Activated CD8-positive, alpha-beta memory T cell treated with anti-CD3 and anti-CD28 coated beads, Interleukin-2, amount 50 U/mL, for 24 hours (primary cell): ENCODE measurements around the gene PLCD1.
A peak's percentile ranks its signal among the peaks of the same experiment; 100 is the strongest.
"Not testable (repeated sequence)": the region's sequence is repeated elsewhere in the genome, so short reads cannot be mapped to it uniquely, and the experiment has no call there.

Experiments
- DNase-seq: peaks from one replicate; pipeline ENCODE4 v3.0.0-alpha.2; 2020; ENCODE audit errors: extremely low read depth

Gene PLCD1

DNA sequence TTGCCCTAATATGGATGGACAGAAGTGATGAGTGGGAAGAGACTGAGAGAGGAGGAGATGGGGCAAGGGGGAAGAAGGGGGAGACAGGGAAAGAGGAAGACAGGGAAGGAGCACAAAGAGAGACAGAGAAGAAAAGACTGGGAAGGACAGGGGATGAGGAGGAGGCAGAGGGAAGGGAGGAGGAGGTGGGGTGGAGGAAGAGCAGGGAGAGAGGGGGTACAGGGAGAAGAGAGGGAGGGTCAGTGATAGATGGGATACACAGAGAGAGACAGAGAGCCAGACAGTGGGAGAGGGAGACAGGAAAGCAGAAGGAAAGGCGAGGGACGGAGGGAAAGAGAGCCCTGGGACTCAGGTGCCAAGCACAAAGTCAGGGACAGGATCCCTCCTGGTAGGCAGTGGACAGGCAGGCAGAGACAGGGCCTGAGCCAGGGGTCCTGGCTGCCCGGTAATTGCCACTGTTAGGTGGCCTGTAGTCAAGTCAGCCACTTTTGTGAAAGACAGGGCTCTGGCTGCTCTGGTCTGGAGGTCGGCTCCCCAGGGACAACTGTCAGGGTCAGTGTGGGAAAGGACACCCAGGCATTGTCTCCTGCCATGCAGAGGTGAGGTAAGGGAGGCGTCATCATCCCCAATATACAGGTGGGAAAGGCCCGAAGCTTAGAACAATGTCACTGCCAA, 29.1 kb downstream of the PLCD1 start:
- DNase-seq = no peak

DNA sequence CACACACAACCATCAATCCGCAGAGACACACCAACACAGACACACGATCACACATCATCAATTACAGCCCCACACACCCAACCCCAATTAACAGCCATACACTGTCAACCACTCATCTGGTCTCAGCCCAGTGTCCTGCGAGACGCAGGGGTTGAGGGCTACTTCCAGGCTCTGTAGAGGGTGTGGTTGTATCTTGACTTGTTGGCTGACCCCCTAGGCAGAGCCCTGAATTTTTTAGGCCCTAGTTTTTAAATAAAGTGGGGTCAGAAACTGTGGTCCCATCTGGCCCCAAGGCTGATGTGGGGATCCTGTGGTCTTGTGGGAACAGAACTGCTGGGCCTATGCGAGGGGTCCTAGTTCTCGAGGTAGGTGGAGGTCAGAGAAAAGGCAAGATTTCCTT, 29.6 kb downstream of the PLCD1 start:
- no peak for DNase-seq

DNA sequence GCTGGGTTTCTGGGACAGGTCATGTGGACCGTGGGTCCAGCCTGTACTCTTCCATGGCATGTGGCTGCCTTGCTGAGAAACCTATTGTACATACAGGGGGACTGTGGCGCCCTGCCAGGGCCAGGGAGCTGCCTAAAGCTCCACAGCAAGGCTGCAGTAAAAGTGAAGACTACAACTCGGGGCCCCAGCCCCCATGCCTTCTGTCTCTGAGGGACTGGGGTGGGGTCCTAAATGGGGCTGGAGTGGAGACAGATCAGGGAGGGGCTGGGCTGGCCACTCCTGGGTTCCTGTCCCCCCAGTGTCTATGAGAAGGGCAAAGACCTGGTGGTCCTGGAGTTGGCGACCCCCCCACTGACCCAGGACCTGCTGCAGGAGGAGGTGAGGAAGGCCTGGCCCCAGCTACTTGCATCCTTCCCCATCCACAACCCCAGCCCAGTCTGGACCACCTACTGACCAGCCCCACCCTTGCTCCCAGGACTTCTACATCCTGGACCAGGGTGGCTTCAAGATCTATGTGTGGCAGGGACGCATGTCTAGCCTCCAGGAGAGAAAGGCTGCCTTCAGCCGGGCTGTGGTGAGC, 31.6 kb downstream of the PLCD1 start:
- DNase-seq = no peak

DNA sequence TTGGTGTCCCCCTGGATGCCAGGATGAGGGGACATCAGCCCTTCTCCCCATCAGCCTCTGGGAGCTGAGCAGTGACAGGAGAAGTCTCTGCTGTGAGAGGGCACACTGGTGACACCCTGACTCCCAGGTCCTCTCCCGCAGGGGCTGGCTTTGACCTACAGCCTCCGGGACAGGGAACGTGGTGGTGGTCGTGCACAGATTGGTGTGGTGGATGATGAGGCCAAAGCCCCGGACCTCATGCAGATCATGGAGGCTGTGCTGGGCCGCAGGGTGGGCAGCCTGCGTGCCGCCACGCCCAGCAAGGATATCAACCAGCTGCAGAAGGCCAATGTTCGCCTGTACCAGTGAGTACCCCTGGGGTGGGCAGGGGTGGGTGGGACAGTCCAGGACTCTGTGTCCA, 32.1 kb downstream of the PLCD1 start:
- DNase-seq = no peak

DNA sequence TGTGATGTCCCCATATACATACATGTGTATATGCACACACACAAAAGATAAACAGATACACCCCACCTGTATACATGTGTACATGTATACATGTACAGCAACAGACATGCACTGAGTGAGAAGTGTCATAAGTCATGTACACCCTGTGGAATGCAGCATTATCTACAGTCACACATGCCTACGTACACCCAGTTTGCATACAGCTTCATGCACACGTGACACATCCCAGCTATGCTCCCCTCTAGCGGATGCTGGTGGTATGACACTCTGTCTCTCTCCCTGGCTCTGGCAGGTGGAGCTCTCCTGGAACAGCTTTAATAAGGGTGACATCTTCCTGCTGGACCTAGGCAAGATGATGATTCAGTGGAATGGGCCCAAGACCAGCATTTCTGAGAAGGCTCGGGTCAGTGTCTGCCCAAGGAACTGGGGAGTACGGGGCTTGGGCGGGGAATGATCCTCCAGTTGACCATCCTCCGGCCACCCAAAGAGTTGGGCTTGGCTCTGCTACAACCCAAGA, 32.6 kb downstream of the PLCD1 start:
- DNase-seq = peak; percentile 69

DNA sequence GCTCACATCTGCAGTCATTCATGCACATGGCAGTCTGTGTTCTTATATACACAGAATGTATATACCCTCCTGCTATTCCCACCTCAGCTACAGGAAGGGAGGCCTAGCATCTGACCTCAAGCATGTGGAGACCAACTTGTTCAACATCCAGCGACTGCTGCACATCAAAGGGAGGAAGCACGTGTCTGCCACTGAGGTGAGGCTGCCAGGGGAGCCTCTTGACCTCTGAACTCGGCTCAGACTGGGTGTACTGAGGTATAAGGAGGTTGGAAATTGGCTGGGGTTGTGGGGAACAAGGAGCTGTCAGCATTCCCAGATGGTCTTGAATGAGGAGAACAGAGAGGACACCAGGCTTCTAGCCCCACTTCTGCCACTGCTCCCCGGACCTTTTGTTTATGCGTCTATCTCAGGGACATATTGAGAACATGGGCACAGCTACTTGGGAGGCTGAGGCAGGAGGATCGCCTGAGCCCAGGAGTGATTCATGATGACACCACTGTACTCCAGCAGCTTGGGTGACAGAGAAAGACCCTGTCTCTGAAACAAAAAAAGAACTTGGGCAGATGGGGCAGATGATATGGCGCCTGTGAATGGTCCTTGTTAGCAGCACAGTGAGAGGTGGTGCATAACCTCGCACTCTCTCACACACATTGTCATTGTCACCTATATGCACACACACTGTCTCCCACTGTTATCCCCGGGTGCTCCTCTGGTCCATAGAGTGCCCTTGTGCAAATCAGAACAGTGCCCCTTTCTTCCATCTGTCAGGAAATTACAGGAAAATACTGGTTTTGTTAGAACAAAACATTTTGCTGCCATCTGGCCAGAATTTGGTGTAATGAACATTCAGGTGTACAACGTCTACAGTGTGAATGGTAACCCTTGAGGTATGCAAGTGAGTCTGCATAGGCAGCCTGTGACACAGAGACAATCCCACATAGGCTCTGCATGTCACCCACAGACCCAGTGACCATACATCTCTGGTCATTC, 33.5 kb downstream of the PLCD1 start:
- DNase-seq = no peak

DNA sequence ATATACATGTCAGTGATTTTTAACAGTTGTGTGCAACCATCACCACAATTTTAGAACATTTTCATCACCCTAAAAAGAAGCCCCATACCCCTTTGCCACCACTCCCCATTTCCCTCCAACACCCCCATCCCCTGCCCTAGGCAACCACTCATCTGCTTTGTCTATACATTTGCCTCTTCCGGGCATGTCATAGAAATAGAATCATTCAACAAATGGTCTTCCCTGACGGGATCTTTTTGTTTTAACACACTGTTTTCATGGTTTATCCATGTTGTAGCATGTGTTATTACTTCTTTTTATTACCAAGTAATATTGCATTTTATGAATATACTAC, 34.8 kb downstream of the PLCD1 start:
- DNase-seq = no peak

DNA sequence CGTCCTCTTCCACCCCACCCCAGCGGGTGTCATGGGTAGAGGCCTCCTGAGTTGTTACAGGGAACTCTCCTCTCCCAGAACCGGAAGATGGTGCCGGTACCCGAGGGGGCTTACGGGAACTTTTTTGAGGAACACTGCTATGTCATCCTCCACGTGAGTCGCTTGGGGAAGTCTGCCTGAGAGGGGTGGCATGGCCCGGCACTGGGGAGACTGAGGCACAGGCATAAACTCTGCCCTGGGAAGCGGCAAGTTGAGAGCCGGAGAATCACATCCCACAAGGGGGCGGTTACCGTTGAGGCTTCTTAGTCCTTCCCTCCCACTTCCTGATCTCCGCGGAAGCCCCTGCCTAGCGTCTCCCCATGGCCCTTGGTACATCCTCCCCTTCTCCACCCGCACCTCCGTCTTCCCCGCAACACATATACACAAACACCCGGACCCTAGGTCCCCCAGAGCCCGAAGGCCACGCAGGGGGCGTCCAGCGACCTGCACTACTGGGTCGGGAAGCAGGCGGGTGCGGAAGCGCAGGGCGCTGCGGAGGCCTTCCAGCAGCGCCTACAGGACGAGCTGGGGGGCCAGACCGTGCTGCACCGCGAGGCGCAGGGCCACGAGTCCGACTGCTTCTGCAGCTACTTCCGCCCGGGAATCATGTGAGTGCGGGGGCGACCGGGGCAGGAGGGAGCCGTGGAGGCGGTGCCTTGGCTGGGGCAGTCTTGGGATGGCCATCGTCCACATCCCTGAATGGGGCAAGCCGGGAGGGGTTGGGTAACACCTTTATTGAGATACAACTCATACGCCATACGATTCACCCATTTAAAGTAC, 35.4 kb downstream of the PLCD1 start:
- DNase-seq = peak; percentile 42

DNA sequence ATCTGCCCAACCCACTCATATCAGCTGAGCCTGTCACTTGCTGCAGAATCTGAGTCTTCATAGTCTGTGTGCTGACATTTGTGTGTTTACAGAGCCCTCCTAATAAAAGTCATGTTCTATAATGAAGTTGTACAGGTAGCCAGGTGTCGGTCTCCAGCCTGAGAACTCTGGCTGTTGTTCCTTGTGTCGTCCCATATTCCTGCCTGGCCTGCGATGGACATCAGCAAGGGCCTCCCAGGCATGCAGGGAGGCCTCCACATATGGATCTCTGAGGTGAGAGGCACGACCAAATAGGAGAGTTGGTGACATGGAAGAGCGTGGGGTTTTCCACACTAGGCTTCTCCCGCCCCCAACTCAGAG, 36.0 kb downstream of the PLCD1 start:
- DNase-seq = no peak

DNA sequence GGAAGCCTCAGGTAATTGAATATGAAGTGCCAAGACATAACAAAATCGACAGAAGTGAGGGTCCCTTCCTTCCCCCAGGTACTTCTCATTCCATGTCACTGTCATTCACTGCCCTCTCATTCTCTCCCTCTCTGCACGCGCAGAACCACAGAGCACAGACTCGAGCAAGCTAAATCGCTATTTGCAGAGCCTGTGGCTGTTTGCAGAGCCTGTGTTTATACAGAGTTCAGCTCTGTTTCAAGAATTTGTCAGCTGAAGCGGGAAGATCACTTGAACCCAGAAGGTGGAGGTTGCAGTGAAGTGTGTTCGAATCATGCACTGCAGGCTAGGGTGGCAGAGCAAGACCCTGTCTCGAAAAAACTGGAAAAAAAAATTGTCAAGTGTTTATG, 36.4 kb downstream of the PLCD1 start:
- DNase-seq = no peak

DNA sequence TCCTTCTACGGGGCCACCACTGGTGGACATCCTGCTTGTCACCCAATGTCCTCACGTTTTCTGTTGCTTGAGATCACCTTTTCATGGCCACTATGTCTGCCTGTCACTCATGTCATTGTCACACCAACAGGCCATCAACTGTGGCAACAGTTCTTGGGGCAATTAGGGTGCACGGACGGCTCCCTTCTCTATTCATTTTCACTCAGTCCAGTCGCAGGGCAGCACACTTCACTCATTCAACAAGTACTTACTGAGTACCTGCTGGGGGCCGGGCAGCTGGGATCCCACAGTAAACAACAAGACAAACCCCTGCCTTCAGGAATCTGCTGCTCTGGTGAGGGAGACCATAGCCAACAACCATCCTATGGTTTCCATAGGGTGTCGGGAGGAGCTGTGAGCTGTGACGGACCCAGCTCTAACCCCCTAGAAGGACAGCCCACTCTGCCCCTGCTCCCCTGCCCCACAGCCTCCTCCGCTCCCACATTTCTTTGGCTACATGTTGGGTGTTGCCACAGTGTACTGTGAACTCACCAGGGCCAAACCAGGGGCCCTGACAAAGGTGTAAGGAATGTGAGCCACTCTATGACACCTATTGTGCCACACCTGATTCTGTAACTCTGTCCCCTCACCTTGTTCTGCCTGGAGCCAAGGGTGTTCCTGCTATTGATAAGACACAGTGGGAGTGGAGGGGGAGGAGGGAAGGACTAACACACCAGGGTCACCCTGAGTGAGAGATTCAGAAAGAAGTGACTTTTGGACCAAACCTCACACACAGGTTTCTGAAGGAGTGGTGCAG, 37.0 kb downstream of the PLCD1 start:
- DNase-seq = no peak

DNA sequence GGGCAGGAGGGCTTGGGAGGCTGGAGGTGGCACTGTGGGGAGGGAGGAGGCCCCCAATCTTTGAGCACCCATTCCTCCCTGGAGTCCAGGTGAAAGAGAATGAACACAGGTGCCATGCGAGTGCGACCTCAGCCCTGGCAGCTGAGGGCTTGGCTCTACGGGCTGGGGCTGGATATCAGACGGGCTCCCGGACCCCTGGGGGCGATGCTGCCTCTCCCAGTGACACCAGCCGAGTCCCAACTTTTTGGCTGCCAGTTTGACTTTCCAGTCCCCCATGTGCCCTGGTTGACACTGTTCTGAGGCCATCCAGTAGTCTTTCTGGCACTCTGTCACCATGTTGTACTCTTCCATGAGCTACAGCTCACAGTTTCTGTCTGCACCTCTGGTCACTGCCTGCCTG, 37.6 kb downstream of the PLCD1 start:
- no peak for DNase-seq

DNA sequence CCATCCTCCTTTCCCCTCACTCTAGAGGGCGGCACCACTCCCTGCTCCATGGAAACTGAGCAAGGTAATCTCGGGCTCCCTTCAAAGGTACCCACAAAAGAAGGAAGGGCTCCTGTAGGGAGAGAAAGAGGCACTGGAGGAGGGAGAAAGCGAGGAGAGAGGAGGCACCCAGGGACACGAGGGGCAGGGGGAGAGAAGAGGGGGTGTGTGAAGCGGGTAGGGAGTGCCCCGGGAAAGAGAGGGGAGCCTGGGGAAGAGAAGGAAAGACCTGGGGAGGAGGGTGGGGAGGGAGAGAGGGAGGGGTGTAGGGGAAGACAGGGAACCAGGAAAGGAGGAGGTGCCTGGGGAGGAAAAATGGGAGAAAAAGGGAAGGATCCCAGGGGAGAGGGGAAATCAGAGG, 38.3 kb downstream of the PLCD1 start:
- no peak for DNase-seq

DNA sequence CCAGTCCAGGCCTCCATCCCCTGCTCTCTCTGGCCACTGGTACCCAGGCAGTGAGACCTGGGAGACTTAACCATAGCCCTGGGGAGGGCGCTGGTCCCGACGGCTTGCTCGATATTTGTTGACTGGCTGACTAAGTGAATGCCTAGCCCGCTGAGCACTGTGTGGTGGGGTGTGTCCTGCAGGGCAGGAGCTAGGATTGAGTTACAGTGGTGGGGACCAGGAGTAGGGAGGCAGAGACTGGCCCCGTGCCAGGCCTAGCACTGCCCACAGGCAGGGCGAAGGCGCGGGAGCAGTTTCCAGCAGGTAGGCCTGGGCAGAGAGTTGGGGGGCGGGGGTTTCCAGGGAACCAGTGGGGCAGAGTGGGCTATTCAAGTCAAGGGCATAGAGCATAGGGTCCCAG, 38.9 kb downstream of the PLCD1 start, which contains the start of gene VILL:
VILL (plus strand) TSS at position 260 of the 400 bp plus-strand sequence. CDS start 2,887 bp downstream, outside the sequence.
- no peak for DNase-seq

DNA sequence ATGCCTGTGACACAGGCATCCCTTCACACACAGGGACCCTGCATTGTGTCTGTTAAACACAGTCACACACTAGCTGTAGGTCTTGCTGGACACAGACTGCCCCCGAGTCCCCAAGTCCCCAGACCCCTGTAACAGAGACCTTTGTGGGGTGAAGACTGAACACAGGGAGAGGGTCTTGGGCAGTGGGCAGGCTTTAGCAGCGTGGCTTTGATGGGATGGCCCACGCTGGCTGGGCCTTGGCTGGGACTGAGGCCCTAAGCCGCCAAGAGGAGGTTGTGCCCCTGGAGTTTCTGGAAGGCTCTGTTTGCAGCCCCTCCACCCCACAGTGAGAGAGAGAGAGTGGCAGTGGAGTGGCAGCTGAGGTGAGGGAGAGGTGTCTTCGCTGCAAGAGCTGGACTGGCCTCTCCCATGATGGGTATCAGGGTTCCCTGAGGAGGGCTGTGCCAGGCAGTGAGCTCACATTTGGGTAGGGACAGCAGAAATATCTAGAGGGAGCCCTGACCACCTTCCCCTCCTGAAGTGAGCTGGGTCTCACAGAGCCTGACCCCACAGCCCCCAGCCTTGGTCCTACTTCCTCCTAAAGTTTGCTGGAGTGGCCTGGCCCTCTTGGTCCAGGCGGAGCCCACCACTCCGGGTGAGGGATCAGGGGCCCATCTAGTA, 39.5 kb downstream of the PLCD1 start:
- DNase-seq = no peak

DNA sequence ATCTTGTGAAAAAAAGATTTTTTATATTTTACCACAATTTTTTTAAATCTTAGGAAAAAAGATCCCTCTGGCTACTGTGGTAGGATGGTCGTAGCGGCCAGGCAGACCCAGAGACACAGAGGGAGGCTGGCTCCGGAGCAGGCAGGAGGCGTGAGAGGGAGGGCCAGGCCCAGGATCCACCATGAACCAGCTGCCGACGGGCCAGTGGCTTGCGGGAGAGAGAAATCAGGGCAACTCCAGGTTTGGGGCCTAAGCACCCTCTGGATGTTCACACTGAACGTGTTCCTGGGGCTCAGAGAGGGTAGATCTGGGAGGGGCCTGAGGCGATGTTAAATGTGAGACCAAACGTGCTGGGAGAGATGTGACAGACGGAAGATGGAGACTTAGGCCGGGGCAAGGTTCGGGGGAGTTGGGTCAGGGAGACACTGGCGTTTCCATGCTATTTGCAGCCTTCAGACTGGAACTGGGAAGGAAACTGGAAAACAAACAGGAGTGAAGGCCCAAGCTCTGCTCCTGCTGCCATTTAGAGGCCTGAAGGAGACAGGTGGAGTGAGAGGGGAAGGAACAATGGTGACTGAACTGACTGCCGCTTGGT, 40.4 kb downstream of the PLCD1 start:
- no peak for DNase-seq

DNA sequence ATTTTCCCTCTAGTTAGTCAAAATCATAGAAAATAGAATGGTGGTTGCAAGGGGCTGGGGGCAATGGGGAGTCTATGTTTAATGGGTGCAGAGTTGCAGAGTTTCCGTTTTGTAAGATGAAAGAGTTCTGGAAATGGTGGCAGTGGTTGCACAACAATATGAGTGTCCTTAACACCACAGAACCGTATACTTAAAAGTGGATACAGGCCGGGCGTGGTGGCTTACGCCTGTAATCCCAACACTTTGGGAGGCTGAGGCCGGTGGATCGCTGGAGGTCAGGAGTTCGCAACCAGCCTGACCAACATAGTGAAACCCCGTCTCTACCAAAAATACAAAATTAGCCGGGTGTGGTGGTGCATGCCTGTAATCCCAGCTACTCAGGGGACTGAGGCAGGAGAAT, 41.1 kb downstream of the PLCD1 start:
- not testable (repeated sequence) for DNase-seq

DNA sequence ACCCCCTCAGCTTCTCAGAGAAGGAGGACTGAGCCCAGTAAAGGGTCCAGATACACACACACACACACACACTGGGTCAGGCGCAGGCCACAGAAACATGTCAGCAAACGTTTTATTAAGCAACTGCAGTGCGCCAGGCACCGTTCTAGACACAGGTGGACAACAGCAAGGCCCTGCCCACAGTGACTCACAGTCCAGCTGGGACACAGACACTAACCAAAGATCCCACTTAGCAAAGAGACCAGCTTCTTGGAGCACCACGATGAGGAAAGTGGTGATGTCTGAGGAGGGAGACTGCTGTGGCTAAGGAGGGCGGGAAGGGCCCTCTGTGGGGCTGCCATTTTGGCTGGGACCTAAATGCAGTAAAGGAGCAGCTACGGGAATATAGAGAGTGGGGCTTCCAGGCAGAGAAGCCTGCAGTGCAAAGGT, 41.7 kb downstream of the PLCD1 start:
- no peak for DNase-seq

DNA sequence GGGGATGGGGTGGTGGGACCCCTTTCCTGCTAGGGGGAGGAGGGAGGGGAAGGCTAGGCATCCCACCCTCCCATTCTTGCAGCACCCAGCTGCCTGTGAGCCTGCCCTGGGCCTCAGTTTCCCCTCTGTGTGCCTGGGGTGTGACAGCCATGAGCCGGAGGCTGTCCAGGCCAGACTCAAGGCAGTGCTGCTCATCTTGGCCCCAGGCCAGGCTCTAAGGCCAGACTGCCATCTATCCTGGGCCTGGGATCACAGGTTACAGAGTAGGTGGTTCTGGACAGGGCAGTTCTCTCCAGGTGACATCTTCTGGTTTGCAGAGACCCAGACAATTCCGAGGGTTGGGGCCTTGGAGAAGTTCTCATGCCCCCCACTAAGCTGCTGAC, 42.1 kb downstream of the PLCD1 start:
- no peak for DNase-seq
